GM21515 (cell line): Measurements from ENCODE around the gene EXOC6.

Experiments used
- ATAC-seq: cut with Tn5 transposase; IDR thresholded peaks from one replicate; pipeline ENCODE4 v1.9.1; 2021; ENCODE audit not compliant: unreplicated experiment

Gene EXOC6

GRCh38 chr10:93103953-93104352 is 255.6 kb downstream of the EXOC6 start:
- ATAC-seq = no peak

GRCh38 chr10:93106631-93107072 is 258.3 kb downstream of the EXOC6 start:
- no peak for ATAC-seq
